Stimulated activated CD4-positive, alpha-beta T cell treated with anti-CD3 and anti-CD28 coated beads, Interleukin-12 subunit alpha, Interleukin-12 subunit beta, amount 100 ng/mL, for 24 hours (primary cell): ENCODE measurements around the gene QPRT.
"Not testable (repeated sequence)": the region's sequence is repeated elsewhere in the genome, so short reads cannot be mapped to it uniquely, and the experiment has no call there.

Experiments used
- DNase-seq, 2 experiments: peaks; one replicate each; pipeline ENCODE4 v3.0.0-alpha.2; 2020; ENCODE audit warnings: low read depth in 2 of 2

The QPRT gene

GRCh38 chr16:29692606-29693005 lies 13.6 kb downstream of the QPRT start:
- DNase-seq, result not testable (repeated sequence)

GRCh38 chr16:29694384-29695195 lies 15.6 kb downstream of the QPRT start:
- DNase-seq, result no peak

GRCh38 chr16:29695675-29696074 lies 16.7 kb downstream of the QPRT start:
- not testable (repeated sequence) for DNase-seq

- no peak for DNase-seq
Measured at GRCh38 chr16:29696881-29697331, 17.9 kb downstream of the QPRT start.

- DNase-seq, result no peak
Measured at GRCh38 chr16:29697391-29697790, 18.4 kb downstream of the QPRT start.

- DNase-seq, result no peak
Measured at GRCh38 chr16:29698042-29698441, 19.1 kb downstream of the QPRT start.

GRCh38 chr16:29698484-29699323 lies 19.7 kb downstream of the QPRT start:
- no peak for DNase-seq

GRCh38 chr16:29699324-29700219 lies 20.6 kb downstream of the QPRT start:
- DNase-seq, result no peak

GRCh38 chr16:29700253-29700987 lies 21.4 kb downstream of the QPRT start:
- peak; percentile 55 to 69 for DNase-seq

- DNase-seq, result no peak
Measured at GRCh38 chr16:29701214-29701555, 22.2 kb downstream of the QPRT start.

GRCh38 chr16:29702269-29702668 lies 23.3 kb downstream of the QPRT start:
- no peak for DNase-seq

GRCh38 chr16:29705030-29705429 lies 26.1 kb downstream of the QPRT start:
- DNase-seq, result no peak

GRCh38 chr16:29707160-29707559 lies 28.2 kb downstream of the QPRT start:
- not testable (repeated sequence) for DNase-seq

- no peak for DNase-seq
Measured at GRCh38 chr16:29708917-29709600, 30.1 kb downstream of the QPRT start.

GRCh38 chr16:29709657-29710056 lies 30.7 kb downstream of the QPRT start:
- not testable (repeated sequence) for DNase-seq

- DNase-seq, result peak in 1 of 2 experiments; percentile 17
Measured at GRCh38 chr16:29710227-29711219, 31.5 kb downstream of the QPRT start.

GRCh38 chr16:29712809-29713208 lies 33.8 kb downstream of the QPRT start:
- DNase-seq, result no peak

GRCh38 chr16:29714396-29714795 lies 35.4 kb downstream of the QPRT start:
- no peak for DNase-seq

GRCh38 chr16:29714972-29715371 lies 36.0 kb downstream of the QPRT start:
- no peak for DNase-seq
